NOMO-1 treated with DMSO at 0.1 percent for 48 hours (cell line): ENCODE results near the gene EXOC3L1.

ENCODE experiments used
- DNase-seq: peaks from one replicate; lab custom pipeline; 2025; ENCODE audit not compliant: unreplicated experiment; lab: John Stamatoyannopoulos, UW

The EXOC3L1 gene

GRCh38 chr16:67150047-67150832, 39.7 kb downstream of the EXOC3L1 start:
- DNase-seq, result no peak

GRCh38 chr16:67149276-67150046, 40.5 kb downstream of the EXOC3L1 start:
- no peak for DNase-seq

GRCh38 chr16:67148656-67149275, 41.2 kb downstream of the EXOC3L1 start:
- no peak for DNase-seq

GRCh38 chr16:67148221-67148620, 41.7 kb downstream of the EXOC3L1 start:
- no peak for DNase-seq

GRCh38 chr16:67147437-67148140, 42.3 kb downstream of the EXOC3L1 start:
- no peak for DNase-seq

- no peak for DNase-seq
Measured at GRCh38 chr16:67146523-67147357, 43.2 kb downstream of the EXOC3L1 start.

DNA sequence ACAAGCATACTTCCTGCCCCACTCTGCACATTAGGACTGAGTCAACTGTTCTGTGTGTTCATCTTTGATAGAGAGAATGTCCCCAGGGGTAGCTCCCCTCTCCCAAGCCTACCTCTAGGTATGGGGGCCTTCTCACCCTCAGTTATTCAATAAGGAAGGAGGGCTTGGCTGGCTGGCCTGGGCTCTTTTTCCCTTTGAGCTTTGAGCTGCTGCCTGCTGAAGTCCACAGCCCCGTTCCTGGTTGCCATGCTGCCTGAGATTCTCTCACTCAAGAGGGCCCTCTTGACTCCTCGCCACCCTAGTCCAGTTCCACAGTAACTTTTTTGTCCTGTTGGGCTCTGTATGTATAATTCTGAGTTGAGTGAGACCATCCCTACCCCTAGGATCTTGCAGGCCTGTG, 44.2 kb downstream of the EXOC3L1 start:
- no peak for DNase-seq

DNA sequence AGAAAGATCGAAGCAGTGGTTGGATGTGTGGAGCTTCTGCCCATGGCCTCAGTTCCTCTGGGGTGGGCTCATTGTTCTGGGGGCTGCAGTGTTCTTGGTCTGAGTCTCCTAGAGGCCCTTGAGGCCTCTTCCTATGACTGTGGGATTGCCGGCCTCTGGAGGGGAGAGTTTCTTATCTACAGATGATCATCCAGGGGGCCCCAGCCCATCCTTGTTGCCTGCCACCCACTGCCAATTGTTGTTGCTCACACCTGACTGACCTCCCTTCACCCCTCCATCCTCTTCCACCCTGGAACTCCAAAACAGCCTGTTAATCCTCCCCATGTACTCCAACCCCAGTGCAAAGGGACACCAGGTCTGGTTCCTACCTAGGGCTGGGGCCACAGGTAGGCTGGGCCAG, 45.0 kb downstream of the EXOC3L1 start:
- DNase-seq, result no peak

DNA sequence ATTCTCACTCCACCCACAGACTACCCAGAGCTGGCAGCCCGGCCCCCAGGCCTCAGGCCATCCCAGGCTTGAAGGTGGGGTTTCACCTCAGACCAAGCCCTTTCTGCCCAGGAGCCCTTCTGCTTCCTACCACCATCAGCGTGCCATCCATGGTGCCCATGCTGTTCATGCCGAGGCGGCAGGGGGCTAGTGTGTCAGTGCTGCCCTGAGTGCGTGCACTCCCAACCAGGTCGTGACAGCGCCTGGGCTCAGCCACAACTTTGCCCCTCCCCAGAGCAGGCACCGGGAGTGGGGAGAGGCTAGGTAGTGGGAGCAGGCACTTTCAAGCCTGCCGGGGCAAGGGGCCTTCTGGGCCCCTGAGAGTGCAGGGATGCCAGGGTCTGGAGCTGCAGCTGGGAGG, 47.6 kb downstream of the EXOC3L1 start:
- DNase-seq, result no peak

DNA sequence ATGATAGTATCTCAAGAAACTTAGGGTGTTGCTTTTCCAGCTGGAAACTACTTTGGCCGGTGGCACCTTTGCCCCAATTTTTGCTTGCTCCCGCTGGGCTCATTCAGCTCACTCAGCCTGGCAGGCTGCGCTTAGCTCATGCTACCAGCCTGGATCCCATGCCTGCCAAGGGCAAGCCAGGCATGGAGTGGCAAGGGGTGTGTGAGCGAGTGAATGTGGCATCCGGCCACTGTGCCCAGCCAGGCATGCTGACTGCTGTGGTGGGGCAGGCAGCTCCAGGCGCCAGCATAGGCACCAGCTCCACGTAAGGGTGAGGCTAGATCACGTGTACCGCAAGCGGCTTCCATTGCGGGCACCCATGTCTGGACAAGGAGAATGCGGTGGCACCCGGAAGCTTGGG, 48.5 kb downstream of the EXOC3L1 start:
- DNase-seq, result no peak

GRCh38 chr16:67137605-67138004, 52.3 kb downstream of the EXOC3L1 start:
- no peak for DNase-seq
